ENCODE results near the gene CDH18. TPM values are rescaled to one million over a fixed set of nuclear protein-coding genes. Genes with fewer than 3 reads are reported as not detected.

Gene CDH18
- total RNA-seq, 2 donors from 2014 or later = 0.78 to 2.0 TPM

DNA sequence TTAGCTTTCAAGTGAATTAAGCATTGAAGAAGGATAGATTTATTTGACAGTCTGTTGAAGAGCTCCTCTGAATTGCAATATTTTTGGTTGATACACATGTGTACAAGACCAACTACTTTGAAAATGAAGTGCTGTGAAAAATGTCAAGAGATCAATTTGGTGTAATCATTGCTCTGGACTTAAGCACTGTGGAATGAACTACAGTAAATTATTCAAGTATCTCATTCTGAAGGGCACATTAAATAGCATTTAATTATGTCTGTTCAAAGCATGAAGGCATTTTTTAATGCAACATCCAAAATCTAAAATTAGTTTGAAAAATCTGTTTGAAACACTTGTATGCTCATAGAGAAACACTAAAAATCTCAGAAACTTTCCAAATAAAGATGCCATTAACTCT, 107.5 kb downstream of the CDH18 start:
- DNase-seq (no peak), ATAC-seq (no peak)
- intact Hi-C loops (cut with DNase I) = no loop called here
- Histone ChIP-seq H3K27me3 (no peaks in the 10 kb centered on the region), H3K4me3 (no peak overlapping the region), H3K27ac (no peak overlapping the region), H3K4me1 (peaks cover 14% of the 10 kb centered on the region), H3K9me3 (no peaks in the 10 kb centered on the region), H3K36me3 (replicated peaks in 1 of 2; ENCODE audit: insufficient read depth in 1 of 2, low read depth in 2 of 2) (no peaks in the 10 kb centered on the region)
- TF ChIP-seq, protein P1, sequence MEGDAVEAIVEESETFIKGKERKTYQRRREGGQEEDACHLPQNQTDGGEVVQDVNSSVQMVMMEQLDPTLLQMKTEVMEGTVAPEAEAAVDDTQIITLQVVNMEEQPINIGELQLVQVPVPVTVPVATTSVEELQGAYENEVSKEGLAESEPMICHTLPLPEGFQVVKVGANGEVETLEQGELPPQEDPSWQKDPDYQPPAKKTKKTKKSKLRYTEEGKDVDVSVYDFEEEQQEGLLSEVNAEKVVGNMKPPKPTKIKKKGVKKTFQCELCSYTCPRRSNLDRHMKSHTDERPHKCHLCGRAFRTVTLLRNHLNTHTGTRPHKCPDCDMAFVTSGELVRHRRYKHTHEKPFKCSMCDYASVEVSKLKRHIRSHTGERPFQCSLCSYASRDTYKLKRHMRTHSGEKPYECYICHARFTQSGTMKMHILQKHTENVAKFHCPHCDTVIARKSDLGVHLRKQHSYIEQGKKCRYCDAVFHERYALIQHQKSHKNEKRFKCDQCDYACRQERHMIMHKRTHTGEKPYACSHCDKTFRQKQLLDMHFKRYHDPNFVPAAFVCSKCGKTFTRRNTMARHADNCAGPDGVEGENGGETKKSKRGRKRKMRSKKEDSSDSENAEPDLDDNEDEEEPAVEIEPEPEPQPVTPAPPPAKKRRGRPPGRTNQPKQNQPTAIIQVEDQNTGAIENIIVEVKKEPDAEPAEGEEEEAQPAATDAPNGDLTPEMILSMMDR (IDR thresholded peaks at IDR 0.05) = no peak
- TF ChIP-seq POLR2A (IDR thresholded peaks at IDR 0.05) = no peak

GRCh38 chr5:19874811-19875210, 113.2 kb downstream of the CDH18 start:
- 92 to 96% methylated on average over 1 of the region's 1 CpG for WGBS, 2 donors
- Histone ChIP-seq H3K36me3 (replicated peaks in 1 of 2; ENCODE audit: insufficient read depth in 1 of 2, low read depth in 2 of 2) (no peaks in the 10 kb centered on the region), H3K4me3 (no peak overlapping the region), H3K27me3 (no peaks in the 10 kb centered on the region), H3K4me1 (no peaks in the 10 kb centered on the region), H3K9me3 (no peaks in the 10 kb centered on the region), H3K27ac (no peak overlapping the region)
- intact Hi-C loops (cut with DNase I) = no loop called here
- TF ChIP-seq POLR2A (IDR thresholded peaks at IDR 0.05) = no peak
- TF ChIP-seq, protein P1 (IDR thresholded peaks at IDR 0.05) = no peak
- ATAC-seq = no peak
- no peak for DNase-seq

- no peak for DNase-seq
Observed at GRCh38 chr5:19866090-19866450, 121.9 kb downstream of the CDH18 start.

DNA sequence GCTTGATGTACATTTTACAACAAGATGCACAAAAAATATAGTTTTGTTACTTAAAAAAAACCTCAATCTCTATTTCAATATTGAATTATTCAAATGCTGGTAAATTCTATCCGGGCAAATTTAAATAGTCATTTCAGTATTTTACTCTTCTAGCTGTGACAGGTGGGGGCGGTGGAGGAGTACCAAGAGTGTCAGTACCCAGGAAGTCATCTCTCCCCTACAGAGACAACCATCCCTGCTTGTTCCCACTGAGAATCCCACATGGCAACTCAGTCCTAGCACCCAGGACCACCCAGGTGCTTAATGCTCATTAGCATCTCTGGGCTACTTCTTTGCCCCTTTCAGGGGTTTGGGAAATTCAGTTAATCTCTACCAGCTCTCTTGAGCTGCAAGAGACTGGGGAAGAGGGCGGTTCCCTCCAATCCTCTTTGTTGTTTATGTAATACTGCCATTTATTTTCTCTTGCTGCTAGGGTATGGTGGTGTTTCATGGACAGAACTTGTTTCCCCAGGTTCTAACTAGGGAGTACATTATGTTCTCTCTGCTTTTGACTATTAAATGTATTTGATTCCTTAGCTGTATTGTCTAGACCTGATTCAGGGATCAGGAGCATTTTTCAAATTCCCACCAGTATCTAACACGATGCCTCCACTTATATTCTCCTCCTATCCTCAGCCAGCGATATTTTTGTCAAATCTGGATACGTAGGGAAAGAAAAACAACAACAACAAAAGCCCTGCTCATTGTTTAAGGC, 122.5 kb downstream of the CDH18 start:
- Histone ChIP-seq H3K4me1 (peaks cover 8% of the 10 kb centered on the region), H3K27ac (no peak overlapping the region), H3K36me3 (replicated peaks in 1 of 2; ENCODE audit: insufficient read depth in 1 of 2, low read depth in 2 of 2) (no peaks in the 10 kb centered on the region), H3K4me3 (no peak overlapping the region), H3K27me3 (no peaks in the 10 kb centered on the region), H3K9me3 (no peaks in the 10 kb centered on the region)
- no peak for DNase-seq
- TF ChIP-seq POLR2A (IDR thresholded peaks at IDR 0.05) = no peak
- TF ChIP-seq, protein P1 (IDR thresholded peaks at IDR 0.05) = no peak
- intact Hi-C loops (cut with DNase I) = no loop called here
- no peak for ATAC-seq
- WGBS, 2 donors = 91 to 92% methylated on average over 6 of the region's 6 CpGs

More at GRCh38 chr5:19866090-19866450, 121.9 kb downstream of the CDH18 start:
- Histone ChIP-seq H3K27me3 (no peaks in the 10 kb centered on the region), H3K27ac (no peak overlapping the region), H3K4me3 (no peak overlapping the region), H3K4me1 (peaks cover 8% of the 10 kb centered on the region), H3K9me3 (no peaks in the 10 kb centered on the region), H3K36me3 (replicated peaks in 1 of 2; ENCODE audit: insufficient read depth in 1 of 2, low read depth in 2 of 2) (no peaks in the 10 kb centered on the region)
- 89 to 92% methylated on average over 2 of the region's 2 CpGs for WGBS, 2 donors
- TF ChIP-seq, protein P1 (IDR thresholded peaks at IDR 0.05) = no peak
- no peak for TF ChIP-seq POLR2A (IDR thresholded peaks at IDR 0.05)
- ATAC-seq = no peak
- intact Hi-C loops (cut with DNase I) = no loop called here

- no peaks in the 10 kb centered on the region for H3K9me3 ChIP-seq
- H3K27me3 ChIP-seq = no peaks in the 10 kb centered on the region
- TF ChIP-seq, protein P1 (IDR thresholded peaks at IDR 0.05) = no peak
- no peak for TF ChIP-seq POLR2A (IDR thresholded peaks at IDR 0.05)
- peaks cover 8% of the 10 kb centered on the region for H3K4me1 ChIP-seq
- H3K4me3 ChIP-seq = no peak overlapping the region
- intact Hi-C loops (cut with DNase I) = no loop called here
- no peaks in the 10 kb centered on the region for H3K36me3 ChIP-seq (replicated peaks in 1 of 2; ENCODE audit: insufficient read depth in 1 of 2, low read depth in 2 of 2)
- WGBS, 2 donors = 26 to 30% methylated on average over 3 of the region's 3 CpGs
- ATAC-seq (peak; percentile 45), DNase-seq (peak in 1 of 4 donors; percentile 14)
- no peak overlapping the region for H3K27ac ChIP-seq
Observed at GRCh38 chr5:19862711-19863110, 125.3 kb downstream of the CDH18 start.

All from body of pancreas (tissue), 4 donors.